RPMI8226 (cell line): ENCODE results near the gene GABPB1.

Source experiments
- DNase-seq: peaks from one replicate; pipeline ENCODE4 v3.0.0-alpha.2; 2015

The GABPB1 gene

GRCh38 chr15:50236433-50236832 lies 118.6 kb downstream of the GABPB1 start:
- DNase-seq, result no peak

- DNase-seq, result no peak
These were observed 119.2 kb downstream of the GABPB1 start for GRCh38 chr15:50235794-50236193.

GRCh38 chr15:50234764-50235163 lies 120.2 kb downstream of the GABPB1 start:
- DNase-seq, result no peak

- no peak for DNase-seq
These were observed 121.7 kb downstream of the GABPB1 start for GRCh38 chr15:50233192-50233736.

- DNase-seq, result no peak
These were observed 122.2 kb downstream of the GABPB1 start for GRCh38 chr15:50232791-50233190.

- DNase-seq, result no peak
These were observed 123.2 kb downstream of the GABPB1 start for GRCh38 chr15:50231761-50232160.

GRCh38 chr15:50229336-50229735 lies 125.7 kb downstream of the GABPB1 start:
- no peak for DNase-seq

- DNase-seq, result no peak
These were observed 126.1 kb downstream of the GABPB1 start for GRCh38 chr15:50228866-50229265.

- DNase-seq, result no peak
These were observed 127.9 kb downstream of the GABPB1 start for GRCh38 chr15:50227076-50227475.

- no peak for DNase-seq
These were observed 129.1 kb downstream of the GABPB1 start for GRCh38 chr15:50225938-50226337.
